ENCODE results near the gene SLC51B. TPM values are rescaled to one million over a fixed set of nuclear protein-coding genes. Genes with fewer than 3 reads are reported as not detected.
A peak's percentile ranks its signal among the peaks of the same experiment; 100 is the strongest.

The SLC51B gene
- total and polyA plus RNA-seq, 9 of the 15 experiments (the other 6 are each of a cell fraction or from before 2014, with no cell fraction given), result not detected

GRCh38 chr15:65096481-65097385 is 51.5 kb downstream of the SLC51B start:
- ChIA-PET POLR2A (interaction anchor here (1.4 kb wide), 1 partner anchor 208 kb away, joined by 4 read pairs; the partner anchor contains the start of gene RNU5B-1), CTCF (ENCODE audit: low intra/inter-chr PET ratio) (no interaction called here)
- no peaks in the 10 kb centered on the region for H3K79me2 ChIP-seq (ENCODE audit: control insufficient read depth, insufficient read depth, low read length)
- 31% methylated on average over 6 of the region's 6 CpGs for WGBS (ENCODE audit: insufficient coverage, low coverage, missing lambda C conversion rate)
- peaks cover 0 to 5% of the 10 kb centered on the region in 2 experiments; a peak in 1 of 5 replicates for H3K4me1 ChIP-seq (replicated peaks in 1 of 2; ENCODE audit: control insufficient read depth in 2 of 2, insufficient read depth in 2 of 2, low read length in 2 of 2)
- H2AFZ ChIP-seq (ENCODE audit: low read depth, low read length), result no peak overlapping the region
- H3K36me3 ChIP-seq (ENCODE audit: control insufficient read depth, insufficient read depth, low read length), result peaks cover 18% of the 10 kb centered on the region; the same call in 2 of the 3 replicates
- intact Hi-C loops (cut with micrococcal nuclease), result no loop called here
- peaks cover 3% of the 10 kb centered on the region for H3K9me1 ChIP-seq (ENCODE audit: control insufficient read depth, insufficient read depth, low read length)
- TF ChIP-seq ZNF644 (tag; IDR thresholded peaks at IDR 0.05; ENCODE audit: low read depth) (no peak), ZNF586 (CRISPR knock-in tag; conservative IDR thresholded peaks at IDR 0.05) (no peak), KDM1A (IDR thresholded peaks at IDR 0.05) (no peak), ZBTB43 (CRISPR knock-in tag; IDR thresholded peaks at IDR 0.05) (no peak), ZNF12 (CRISPR knock-in tag; IDR thresholded peaks at IDR 0.05) (no peak), RAD21 (CRISPR knock-in tag; conservative IDR thresholded peaks at IDR 0.05 in 1 of 2, IDR thresholded peaks at IDR 0.05 in 1 of 2) (no peak)
- no peak overlapping the region for H3K4me3 ChIP-seq
- no peak overlapping the region for H3K4me2 ChIP-seq (ENCODE audit: insufficient read depth, low read length)
- no peaks in the 10 kb centered on the region for H3K9me3 ChIP-seq (replicated peaks; ENCODE audit: control insufficient read depth, insufficient read depth, low read depth, low read length)
- no peak for FAIRE-seq
- no peak for ATAC-seq
- H3K27ac ChIP-seq (ENCODE audit: extremely low read depth, low read depth, low read length), result no peak overlapping the region
- in situ Hi-C loops (cut with MboI), result no loop called here
- 0 out of 4 replicates have a peak overlapping the region, but pooled peaks of 1 of the 2 experiments have one; percentile 12 for H3K9ac ChIP-seq (ENCODE audit: insufficient read depth in 1 of 2, low read depth in 2 of 2, low read length in 2 of 2)
- no peak for DNase-seq (ENCODE audit: extremely low read depth in 1 of 4, low spot score in 3 of 4)
- H3K27me3 ChIP-seq (ENCODE audit: control insufficient read depth in 2 of 2, insufficient read depth in 2 of 2, low read length in 2 of 2), result no peaks in the 10 kb centered on the region; a peak in 1 of 5 replicates
- no TSS peak for BruUV-seq (replicated peaks)
- H4K20me1 ChIP-seq (replicated peaks; ENCODE audit: control insufficient read depth, insufficient read depth, low read length), result no peaks in the 10 kb centered on the region
